ENCODE data around the gene HNRNPA1L2.
A peak's percentile ranks its signal among the peaks of the same experiment; 100 is the strongest.

HNRNPA1L2 gene

DNA sequence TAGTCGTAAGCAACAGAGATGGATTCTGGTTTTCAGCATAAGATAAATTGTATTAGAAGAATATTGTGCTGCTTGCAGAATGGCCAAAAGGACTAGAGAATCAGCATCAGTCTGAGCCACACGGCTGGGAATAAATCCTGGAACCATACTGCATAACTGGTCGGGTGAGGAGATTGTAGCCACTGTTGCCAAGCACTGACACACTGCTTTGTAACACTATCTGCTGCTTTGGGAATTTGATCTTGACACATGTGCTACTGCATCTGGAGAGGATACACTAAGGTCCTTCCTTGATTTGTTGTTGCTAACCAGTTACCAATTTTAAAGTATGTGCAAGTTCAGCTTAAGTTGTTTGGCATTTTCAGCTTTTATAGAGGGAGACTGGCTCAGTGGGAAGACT is 1.9 kb downstream of the HNRNPA1L2 start:
- TF ChIP-seq, protein P1, sequence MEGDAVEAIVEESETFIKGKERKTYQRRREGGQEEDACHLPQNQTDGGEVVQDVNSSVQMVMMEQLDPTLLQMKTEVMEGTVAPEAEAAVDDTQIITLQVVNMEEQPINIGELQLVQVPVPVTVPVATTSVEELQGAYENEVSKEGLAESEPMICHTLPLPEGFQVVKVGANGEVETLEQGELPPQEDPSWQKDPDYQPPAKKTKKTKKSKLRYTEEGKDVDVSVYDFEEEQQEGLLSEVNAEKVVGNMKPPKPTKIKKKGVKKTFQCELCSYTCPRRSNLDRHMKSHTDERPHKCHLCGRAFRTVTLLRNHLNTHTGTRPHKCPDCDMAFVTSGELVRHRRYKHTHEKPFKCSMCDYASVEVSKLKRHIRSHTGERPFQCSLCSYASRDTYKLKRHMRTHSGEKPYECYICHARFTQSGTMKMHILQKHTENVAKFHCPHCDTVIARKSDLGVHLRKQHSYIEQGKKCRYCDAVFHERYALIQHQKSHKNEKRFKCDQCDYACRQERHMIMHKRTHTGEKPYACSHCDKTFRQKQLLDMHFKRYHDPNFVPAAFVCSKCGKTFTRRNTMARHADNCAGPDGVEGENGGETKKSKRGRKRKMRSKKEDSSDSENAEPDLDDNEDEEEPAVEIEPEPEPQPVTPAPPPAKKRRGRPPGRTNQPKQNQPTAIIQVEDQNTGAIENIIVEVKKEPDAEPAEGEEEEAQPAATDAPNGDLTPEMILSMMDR (IDR thresholded peaks at IDR 0.05; ENCODE audit: low read depth, low read length, missing control alignments): no peak
- H3K4me3 ChIP-seq (ENCODE audit: low read depth, low read length): no peak overlapping the region
- DNase-seq (ENCODE audit: low read depth): no peak

DNA sequence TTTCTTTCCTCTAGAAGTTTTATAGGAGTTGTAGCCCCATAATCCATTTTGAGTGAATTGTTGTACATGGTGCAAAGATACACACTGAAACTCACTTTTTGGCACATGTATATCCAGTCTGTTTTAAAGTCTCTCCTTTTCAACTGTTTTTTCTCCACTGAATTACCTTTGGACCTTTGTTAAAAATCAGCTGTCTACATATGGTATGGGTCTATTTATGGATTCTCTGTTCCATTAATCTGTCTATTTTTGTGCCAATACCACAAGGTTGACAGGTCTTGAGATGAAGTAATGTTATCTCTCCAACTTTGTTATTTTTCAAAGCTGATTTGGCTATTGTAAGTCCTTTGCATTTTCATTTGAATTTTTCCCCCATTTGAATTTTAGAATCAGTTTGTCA is 4.7 kb downstream of the HNRNPA1L2 start:
- TF ChIP-seq, protein P1 (IDR thresholded peaks at IDR 0.05; ENCODE audit: low read depth, low read length, missing control alignments): no peak
- H3K4me3 ChIP-seq (ENCODE audit: low read depth, low read length): no peak overlapping the region
- no peak for DNase-seq (ENCODE audit: low read depth)

DNA sequence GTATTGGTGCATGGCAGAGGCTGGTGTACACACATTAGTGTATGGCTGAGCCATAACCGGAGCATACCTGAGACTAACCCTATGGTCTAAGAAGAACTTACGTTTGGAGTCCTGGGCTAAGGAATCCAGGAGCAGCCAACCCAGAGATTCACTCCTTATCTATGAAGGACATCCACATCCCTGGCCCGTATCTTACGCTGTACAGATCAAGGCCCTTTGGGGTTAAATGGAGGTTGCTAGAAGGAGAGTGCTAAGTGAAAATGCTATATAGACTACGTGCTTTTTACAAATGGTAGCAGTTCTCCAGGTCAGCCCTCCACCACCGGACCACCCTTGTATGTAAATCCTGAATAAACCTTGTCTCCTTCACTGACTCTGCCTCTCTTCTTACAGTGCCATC is 8.5 kb downstream of the HNRNPA1L2 start:
- TF ChIP-seq, protein P1 (IDR thresholded peaks at IDR 0.05; ENCODE audit: low read depth, low read length, missing control alignments): no peak
- DNase-seq (ENCODE audit: low read depth): no peak
- H3K4me3 ChIP-seq (ENCODE audit: low read depth, low read length): peak overlapping the region; percentile 86

DNA sequence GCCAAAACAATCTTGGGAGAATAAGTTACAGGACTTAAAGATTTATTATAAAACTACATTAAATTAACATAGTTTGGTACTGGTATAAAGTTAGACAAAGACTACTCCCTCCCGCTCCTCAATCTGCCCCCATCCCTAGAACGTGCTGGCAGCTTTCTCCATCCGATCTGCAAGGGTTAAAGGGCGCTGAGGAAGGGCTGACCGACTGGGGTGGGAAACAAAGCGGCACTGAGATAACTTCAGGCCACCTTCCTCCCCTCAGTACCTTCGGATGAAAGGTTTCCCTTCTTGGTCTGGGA is 9.6 kb downstream of the HNRNPA1L2 start:
- TF ChIP-seq, protein P1 (IDR thresholded peaks at IDR 0.05; ENCODE audit: low read depth, low read length, missing control alignments): no peak
- H3K4me3 ChIP-seq (ENCODE audit: low read depth, low read length): peak overlapping the region; percentile 86
- DNase-seq (ENCODE audit: low read depth): no peak

DNA sequence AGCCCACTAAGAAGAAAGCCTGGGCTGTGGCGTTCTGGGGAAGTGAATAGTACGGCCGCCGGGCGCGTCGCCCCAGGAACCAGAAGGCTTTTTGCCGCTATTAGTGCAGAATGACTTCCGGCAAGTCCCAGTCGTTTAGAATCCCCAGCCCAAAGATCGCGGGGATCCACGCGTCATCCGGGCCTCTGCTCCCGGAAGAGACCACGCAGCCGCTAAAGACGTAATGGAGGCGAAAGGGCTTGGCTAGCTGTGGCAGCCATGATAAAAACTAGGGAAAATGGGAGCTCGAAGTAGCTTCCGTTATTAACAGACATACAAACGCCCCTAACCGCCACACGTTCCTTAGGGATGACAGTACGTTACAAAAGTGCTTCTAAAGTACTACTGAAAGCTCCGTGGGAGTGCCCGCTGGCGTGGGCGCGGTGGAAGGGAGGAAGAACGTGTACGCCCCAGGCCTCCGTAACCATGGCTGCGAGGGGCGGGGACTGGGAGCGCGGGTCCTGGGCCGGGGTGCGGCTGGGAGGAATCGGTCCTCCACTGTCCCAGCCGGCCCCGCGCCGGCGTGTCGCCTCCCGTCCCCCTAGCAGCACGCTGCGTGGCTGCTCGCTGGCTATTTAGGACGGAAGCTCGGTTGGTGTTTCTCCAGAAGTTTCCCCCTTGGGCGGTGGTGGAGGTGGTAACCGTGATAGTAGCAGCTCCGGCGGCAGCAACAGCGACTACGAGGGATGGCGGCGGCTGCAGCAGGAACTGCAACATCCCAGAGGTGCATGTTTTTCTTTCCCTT is 10.2 kb downstream of the HNRNPA1L2 start, which contains the start of gene SUGT1:
TSS of gene SUGT1 (plus strand) at position 641 of the 784 bp plus-strand sequence. CDS start at position 726, 85 bp downstream.
- H3K4me3 ChIP-seq (ENCODE audit: low read depth, low read length): peak within 1 kb of the TSS; percentile 86

DNA sequence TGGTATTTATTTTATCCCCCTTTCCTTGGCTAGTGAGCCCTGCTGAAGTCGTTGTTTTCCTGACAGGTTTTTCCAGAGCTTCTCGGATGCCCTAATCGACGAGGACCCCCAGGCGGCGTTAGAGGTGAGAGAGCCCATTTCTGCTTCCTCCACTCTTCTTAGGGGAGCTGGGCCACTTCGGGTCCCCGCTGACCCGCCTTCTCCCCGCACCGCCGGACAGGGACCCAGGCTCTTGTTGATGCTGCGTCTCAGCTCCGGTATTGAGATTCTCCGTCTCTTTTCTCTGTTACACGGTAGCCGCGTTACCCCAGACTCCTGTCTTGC is 10.7 kb downstream of the HNRNPA1L2 start:
- TF ChIP-seq, protein P1 (IDR thresholded peaks at IDR 0.05; ENCODE audit: low read depth, low read length, missing control alignments): no peak
- peak overlapping the region; percentile 86 for H3K4me3 ChIP-seq (ENCODE audit: low read depth, low read length)
- DNase-seq (ENCODE audit: low read depth): no peak

More for the DNA sequence above, 10.2 kb downstream of the HNRNPA1L2 start, which contains the start of gene SUGT1:
- peak; percentile 93 for DNase-seq (ENCODE audit: low read depth)
- TF ChIP-seq, protein P1 (IDR thresholded peaks at IDR 0.05; ENCODE audit: low read depth, low read length, missing control alignments): peak; percentile 85

DNA sequence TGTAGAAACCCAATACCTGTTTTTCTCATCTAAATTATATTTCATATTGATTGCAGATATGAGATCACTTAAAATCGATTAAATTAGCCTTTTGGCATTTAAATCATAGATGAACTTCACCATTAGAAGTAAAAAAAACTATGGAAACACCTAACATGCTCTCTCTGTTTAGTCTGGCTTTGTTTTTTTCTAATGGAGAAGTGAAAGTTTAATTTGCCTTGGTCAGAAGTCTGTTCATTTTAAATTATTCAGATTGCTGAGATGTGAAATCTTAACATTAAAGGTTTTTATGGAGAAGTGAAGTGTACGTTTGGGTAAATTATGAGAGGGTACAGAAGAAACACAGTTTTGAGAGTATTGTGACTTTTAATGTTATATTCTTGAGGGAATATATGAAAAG is 17.1 kb downstream of the HNRNPA1L2 start:
- TF ChIP-seq, protein P1 (IDR thresholded peaks at IDR 0.05; ENCODE audit: low read depth, low read length, missing control alignments): no peak
- no peak for DNase-seq (ENCODE audit: low read depth)
- H3K4me3 ChIP-seq (ENCODE audit: low read depth, low read length): no peak overlapping the region
